ENCODE data around the gene ZNF521. TPM values are rescaled to one million over a fixed set of nuclear protein-coding genes. Genes with fewer than 3 reads are reported as not detected.

Gene ZNF521
- total RNA-seq, 1 experiment from 2014 or later, result 5.0 TPM

DNA sequence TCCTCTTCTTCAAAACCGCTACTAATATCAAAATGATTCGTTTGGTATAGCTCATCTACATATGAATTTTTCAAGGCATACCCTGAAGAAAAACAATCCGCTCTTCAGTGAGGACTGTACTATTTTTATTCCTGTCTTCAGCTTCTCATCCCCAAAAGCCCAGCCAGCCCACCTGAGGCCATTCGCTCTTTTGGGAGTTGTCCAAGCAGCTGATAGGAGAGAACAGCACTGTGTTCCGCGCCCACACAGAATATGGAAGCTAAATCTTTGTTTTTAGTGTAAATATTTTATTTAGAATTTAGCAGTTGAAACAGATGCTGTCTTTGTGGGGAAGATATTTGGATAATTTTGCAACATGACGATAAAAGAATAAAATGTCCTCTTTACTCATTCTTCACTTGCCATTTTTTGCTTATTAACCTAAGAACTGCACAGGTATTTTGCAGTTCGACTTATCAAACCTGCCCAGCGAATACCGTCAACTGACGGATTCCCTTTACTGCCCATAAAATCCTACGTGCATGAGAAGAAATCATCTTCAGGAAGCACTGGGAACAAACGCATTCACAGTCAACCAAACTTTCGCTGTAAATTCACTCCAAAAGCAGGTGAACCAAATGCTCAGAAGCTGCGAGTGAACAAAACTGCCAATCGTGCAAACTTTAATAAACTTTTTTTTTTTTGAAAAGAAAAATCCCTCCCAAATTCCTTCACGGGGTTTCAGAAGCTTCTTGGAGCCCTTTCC, 3.4 kb downstream of the ZNF521 start:
- Histone ChIP-seq H3K27me3 (peaks cover 2% of the 10 kb centered on the region; the same call in 1 of the 2 replicates), H3K36me3 (no peaks in the 10 kb centered on the region), H3K4me3 (peak overlapping the region; percentile 57), H3K9me3 (no peaks in the 10 kb centered on the region)
- DNase-seq, result no peak

DNA sequence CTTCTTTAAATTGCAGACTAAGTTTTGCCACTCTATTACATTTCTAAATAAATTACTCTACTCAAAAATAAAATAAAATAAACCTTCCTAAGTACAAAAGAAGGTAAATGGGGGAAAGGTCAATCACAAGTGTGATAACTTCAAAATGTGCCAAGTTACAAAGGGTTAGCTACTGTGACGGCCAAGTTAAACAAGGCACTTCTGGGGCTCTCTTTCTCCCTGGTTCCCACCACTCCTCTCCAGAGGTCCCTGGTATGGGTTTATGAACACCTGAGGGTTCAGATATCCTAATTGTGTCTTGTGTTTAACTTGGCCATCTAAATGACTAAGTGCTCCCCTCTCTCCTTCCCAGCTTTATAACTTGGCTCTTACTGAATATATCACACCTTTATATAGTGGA, 5.4 kb downstream of the ZNF521 start:
- H3K27me3 ChIP-seq, result peaks cover 2% of the 10 kb centered on the region; the same call in 1 of the 2 replicates

DNA sequence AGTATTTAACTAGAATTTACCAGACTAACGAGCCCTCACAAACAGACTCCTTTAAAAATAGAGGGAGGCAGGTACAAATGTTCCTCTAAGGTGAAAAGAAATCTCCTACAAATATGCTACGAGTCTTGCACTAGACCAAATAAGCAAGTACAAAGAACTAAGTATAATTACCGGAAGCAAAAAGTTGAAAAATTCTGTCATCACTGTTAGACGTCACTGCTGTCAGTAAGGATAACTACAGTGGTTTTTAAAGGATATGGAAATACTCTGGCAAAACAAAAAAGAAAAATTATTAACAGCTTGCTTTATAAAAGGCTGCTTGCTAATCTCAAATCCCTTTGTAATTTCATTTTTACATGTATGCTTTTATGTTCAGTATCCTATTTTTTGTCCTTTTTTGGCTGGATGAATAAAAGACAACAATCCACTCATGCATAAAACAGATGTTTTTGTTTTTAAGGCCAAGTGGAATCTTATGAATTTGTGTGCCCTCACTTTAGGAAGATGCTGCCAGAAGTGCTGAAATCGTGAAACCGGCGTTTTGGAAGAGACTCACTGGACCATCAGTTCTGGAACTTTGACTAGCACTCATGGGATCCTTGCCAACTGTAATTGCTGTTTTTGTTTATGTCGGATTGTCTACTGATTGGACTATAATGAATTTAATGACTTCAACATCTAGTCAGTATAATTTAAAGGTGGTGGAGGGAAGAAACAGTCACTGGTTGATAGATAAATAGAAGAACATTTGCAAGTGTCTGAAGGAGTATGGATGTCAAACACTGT, 6.7 kb downstream of the ZNF521 start:
- peaks cover 2% of the 10 kb centered on the region; the same call in 1 of the 2 replicates for H3K27me3 ChIP-seq
- DNase-seq, result no peak
- no peak overlapping the region for H3K4me3 ChIP-seq
- no peaks in the 10 kb centered on the region for H3K9me3 ChIP-seq
- no peaks in the 10 kb centered on the region for H3K36me3 ChIP-seq

More for the DNA sequence above, 5.4 kb downstream of the ZNF521 start:
- H3K36me3 ChIP-seq, result no peaks in the 10 kb centered on the region
- H3K9me3 ChIP-seq, result no peaks in the 10 kb centered on the region
- no peak for DNase-seq
- no peak overlapping the region for H3K4me3 ChIP-seq

DNA sequence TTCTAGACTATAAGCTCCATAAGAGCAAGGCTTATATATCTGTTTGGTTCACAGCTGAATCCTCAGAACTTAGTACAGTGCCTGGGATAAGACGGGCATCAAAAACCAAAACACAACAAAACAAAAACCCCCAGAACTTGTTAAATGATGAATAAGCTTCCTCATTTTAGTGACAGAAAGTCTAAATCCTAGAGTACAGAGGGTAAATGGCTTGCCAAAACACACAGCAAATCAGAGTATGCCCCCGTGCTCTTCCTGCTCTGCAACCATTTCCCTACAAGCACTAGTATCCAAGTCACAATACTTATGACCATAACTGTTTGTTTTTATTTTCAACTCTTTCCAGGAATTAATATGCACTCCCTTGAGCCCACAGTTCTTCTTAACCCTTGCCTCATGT, 10.1 kb downstream of the ZNF521 start:
- DNase-seq, result no peak
- H3K36me3 ChIP-seq, result no peaks in the 10 kb centered on the region
- H3K9me3 ChIP-seq, result no peaks in the 10 kb centered on the region
- H3K27me3 ChIP-seq, result no peaks in the 10 kb centered on the region
- H3K4me3 ChIP-seq, result no peak overlapping the region

DNA sequence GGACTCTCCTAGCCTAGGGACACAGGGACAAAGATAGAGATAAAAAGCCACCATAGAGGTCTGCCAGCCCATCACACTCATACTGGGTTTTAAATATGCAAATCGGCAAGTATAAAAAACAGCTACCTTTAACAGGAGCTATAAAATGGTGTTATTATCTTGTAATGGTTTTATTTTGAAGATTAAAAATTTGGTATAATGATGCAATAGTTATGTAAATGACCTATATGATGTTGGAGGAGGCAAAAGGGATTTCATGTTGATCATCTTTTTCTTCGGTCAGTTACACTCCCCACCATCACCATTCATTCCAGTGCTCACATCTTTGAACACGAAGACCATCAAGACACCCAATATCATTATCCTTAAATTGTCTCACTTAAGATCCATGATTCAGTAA, 11.2 kb downstream of the ZNF521 start:
- no peaks in the 10 kb centered on the region for H3K9me3 ChIP-seq
- no peaks in the 10 kb centered on the region for H3K36me3 ChIP-seq
- DNase-seq, result no peak
- H3K4me3 ChIP-seq, result no peak overlapping the region
- no peaks in the 10 kb centered on the region for H3K27me3 ChIP-seq

DNA sequence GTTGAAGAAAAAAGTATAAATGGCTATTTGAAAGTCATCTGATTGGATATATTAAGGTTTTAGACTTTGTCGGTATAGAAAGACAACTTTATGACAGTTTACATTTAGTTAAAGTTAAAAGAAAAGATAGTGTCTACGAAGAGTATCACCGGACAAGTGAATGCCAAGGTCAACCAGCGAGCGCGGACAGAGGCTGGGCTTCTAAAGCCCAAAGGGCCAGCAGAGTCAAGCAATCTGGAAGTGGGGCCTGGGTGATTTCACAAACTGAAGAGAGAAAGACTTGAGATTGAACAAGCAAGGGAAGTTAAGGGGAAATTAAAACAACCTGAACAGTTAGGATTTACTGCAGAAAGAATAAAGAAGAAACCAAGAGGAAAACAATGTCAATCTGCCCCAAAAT, 16.3 kb downstream of the ZNF521 start:
- H3K27me3 ChIP-seq, result no peaks in the 10 kb centered on the region
- no peaks in the 10 kb centered on the region for H3K36me3 ChIP-seq
- no peaks in the 10 kb centered on the region for H3K9me3 ChIP-seq

DNA sequence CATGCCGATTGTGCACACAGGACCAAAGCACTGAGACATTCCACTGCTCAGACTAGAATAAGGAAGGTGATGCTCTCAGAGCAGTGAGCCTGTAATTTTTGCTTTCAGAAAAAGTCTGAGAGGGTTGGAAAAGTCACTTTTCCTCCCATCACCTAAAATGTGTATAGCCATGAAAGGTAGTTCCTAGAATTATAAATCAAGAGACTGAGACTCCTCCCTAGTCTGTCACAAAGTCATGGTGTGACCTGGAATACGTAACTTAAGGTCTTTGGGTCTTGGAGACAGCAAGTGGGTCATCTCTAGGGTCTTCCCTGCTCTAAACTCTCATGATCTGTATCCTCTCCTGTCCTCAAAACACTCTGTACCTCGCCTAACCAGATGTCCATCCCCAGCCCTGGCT, 16.9 kb downstream of the ZNF521 start:
- Histone ChIP-seq H3K27me3 (no peaks in the 10 kb centered on the region), H3K9me3 (no peaks in the 10 kb centered on the region), H3K36me3 (no peaks in the 10 kb centered on the region), H3K4me3 (no peak overlapping the region)
- no peak for DNase-seq

More for the DNA sequence above, 16.3 kb downstream of the ZNF521 start:
- DNase-seq, result no peak
- no peak overlapping the region for H3K4me3 ChIP-seq

DNA sequence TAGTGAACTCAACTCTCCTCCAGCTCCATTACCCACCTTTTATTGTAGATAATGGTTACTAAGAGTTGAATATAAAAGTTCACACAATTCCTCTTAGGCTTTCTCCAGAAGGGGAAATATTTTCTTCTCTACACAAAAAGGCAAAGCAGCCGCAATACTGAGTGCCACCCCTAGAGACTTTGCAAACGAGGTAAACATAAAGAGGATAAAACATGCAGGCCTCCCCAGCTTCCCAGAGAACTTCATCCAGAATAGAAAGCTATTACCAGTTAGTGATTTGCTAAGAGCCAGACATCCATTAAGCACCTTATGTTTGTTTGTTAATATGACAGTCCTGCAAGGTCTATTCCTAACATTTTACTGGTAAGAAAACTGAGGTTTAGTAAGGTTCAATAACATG, 17.4 kb downstream of the ZNF521 start:
- Histone ChIP-seq H3K9me3 (no peaks in the 10 kb centered on the region), H3K4me3 (no peak overlapping the region), H3K36me3 (no peaks in the 10 kb centered on the region), H3K27me3 (no peaks in the 10 kb centered on the region)
- no peak for DNase-seq

DNA sequence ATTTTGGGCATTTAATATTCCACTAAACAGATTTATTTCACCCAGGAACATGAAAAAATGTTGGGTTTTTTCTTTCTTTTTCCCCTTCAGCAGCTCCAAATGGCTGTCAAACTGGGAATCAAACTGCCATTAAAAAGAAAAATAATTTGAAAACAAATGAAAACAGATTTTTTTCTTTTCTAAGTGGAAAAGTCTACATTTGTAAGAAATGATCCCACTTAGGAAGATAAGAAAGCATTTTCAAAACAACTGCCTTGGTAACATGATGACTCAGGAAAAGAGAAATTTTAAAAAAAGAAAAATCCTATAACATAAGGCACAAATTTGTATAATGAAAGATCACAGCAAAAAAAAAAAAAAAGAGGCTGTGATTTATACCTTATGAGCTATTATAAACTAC, 20.0 kb downstream of the ZNF521 start:
- Histone ChIP-seq H3K36me3 (no peaks in the 10 kb centered on the region), H3K27me3 (no peaks in the 10 kb centered on the region), H3K9me3 (no peaks in the 10 kb centered on the region), H3K4me3 (no peak overlapping the region)
- no peak for DNase-seq

DNA sequence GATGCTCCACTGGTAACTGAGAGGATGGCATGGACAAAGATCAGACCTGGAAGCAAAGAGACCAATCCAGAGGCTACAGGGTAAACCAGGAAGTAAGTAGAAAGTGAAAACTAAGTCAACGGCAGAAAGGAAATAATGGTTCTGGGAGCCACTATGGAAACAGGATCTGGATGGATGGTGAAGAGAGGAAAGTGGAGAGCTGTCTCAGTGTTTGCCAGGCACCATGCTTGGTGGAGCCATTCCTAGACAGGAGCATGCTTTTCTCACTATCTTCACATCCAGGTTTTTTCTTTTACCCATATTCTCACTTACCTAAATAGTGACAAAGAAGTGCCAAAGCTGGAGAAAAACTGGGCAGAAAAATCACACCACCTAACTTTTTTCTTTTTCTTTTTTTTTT, 22.2 kb downstream of the ZNF521 start:
- H3K4me3 ChIP-seq, result no peak overlapping the region
- no peak for DNase-seq
- no peaks in the 10 kb centered on the region for H3K27me3 ChIP-seq
- no peaks in the 10 kb centered on the region for H3K36me3 ChIP-seq
- H3K9me3 ChIP-seq, result no peaks in the 10 kb centered on the region

DNA sequence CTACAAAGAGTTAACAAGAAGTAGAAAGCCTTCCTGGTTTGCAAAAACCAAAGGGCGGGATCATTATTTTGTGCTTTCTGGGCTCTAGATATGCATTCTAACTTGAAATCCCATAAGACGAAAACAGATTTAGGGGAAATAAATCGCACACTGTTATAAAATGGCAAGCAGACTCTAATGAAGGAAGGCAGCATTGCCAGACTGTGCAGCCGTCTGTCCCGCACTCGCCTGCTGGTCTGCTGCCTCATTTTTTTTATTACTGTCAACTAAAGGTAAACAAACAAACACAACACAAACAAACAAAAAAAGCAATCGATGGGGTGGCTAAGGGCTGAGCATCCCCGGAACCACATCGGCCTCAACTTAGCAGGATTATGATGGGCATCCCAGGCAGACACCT, 24.4 kb downstream of the ZNF521 start:
- H3K4me3 ChIP-seq, result no peak overlapping the region
- no peak for DNase-seq
- no peaks in the 10 kb centered on the region for H3K27me3 ChIP-seq

DNA sequence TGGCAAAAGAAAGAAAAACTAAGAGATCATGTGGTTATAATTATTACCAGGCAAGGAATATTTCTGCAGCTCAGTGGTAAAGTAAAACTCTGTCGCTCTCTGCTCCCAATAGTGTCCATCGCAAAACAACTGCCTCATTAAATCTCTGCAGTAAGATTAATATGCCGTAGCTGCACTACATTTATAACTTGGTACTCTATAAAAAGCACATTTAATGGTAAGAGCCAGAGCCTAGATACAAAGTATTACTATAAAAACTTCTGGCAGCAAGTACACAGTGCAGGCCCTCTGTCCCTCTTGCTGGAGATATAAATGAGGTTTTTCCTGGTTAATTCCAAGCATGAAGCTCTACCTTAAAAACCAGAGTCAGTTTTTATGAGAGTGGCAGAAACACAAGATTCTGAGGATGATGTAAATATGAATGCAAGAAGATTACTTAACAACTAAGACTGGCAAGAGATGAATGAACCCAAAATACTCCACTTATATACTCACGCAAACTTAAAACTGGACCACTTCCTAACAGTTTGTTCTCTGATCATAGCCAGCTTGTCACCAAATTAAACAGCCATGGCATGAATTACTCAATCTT, 25.5 kb downstream of the ZNF521 start:
- no peak overlapping the region for H3K4me3 ChIP-seq
- H3K27me3 ChIP-seq, result no peaks in the 10 kb centered on the region
- H3K9me3 ChIP-seq, result no peaks in the 10 kb centered on the region
- H3K36me3 ChIP-seq, result no peaks in the 10 kb centered on the region
- peak; percentile 9 for DNase-seq

More for the DNA sequence above, 24.4 kb downstream of the ZNF521 start:
- H3K9me3 ChIP-seq, result no peaks in the 10 kb centered on the region
- H3K36me3 ChIP-seq, result no peaks in the 10 kb centered on the region

DNA sequence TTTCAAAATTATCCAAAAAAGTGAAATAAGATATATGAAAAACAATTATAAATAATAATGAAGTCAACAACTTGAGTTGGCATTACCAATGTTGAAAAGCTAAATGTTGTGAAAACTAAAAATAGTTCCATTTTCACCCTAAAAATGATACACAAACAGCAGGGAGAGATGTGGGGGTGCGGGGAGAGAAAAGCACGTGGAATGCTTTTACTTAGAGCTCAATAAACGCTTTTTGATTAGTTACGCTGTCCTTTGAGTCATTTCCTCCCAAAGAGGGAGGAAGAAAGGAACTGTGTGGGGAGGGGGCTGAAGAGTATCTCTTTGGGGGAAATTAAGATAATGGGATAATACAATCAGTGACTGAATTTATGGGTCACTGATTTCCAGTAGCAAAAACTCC, 29.2 kb downstream of the ZNF521 start:
- Histone ChIP-seq H3K36me3 (no peaks in the 10 kb centered on the region), H3K4me3 (no peak overlapping the region), H3K9me3 (no peaks in the 10 kb centered on the region), H3K27me3 (no peaks in the 10 kb centered on the region)
- DNase-seq, result no peak

DNA sequence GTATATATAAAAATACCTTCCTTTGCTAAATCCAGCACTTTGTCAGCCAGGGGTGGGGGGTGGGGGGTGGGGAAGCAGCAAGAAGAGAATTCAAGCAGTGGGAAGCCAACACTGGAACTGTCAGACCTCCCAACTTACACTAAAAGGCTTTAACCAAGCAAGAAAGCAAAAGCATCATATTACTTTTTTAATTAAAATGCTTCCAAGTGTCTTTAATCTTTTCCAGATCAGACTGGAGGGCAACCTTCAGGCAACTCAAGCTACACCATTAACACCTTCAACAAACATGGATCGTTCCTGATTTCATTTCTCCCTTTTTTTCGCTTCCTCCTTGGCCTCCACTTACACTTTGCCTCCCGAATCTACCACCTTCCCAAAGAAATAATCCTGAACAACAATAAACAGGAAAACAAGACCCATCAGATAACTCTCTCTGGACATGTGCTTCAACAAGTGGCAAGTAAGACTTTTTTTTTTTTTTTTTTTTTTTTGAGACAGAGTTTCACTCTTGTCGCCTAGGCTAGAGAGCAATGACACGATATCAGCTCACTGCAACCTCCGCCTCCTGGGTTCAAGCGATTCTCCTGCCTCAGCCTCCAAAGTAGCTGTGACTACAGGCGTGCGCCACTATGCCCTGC, 35.5 kb downstream of the ZNF521 start:
- Histone ChIP-seq H3K36me3 (no peaks in the 10 kb centered on the region), H3K9me3 (no peaks in the 10 kb centered on the region)
- no peak for DNase-seq

DNA sequence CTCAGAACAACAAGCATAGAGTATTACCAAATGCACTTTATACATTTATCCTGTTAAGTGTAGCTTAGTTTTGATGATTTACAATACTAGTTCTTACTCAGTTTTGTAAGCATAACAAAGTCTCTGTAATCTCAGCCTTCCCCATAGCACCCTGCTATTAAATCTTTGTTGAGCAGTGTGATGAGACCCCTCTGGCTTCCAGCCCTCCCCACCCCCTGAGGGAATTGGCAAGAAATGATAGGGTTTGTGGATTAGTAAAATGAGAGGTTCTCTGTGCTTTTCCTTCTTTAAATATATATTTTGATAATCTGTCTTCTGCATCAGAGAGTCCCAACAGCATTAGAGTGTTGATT, 37.2 kb downstream of the ZNF521 start:
- Histone ChIP-seq H3K36me3 (no peaks in the 10 kb centered on the region), H3K9me3 (peaks cover 2% of the 10 kb centered on the region; the same call in 1 of the 2 replicates), H3K4me3 (no peak overlapping the region), H3K27me3 (no peaks in the 10 kb centered on the region)
- no peak for DNase-seq

More for the DNA sequence above, 35.5 kb downstream of the ZNF521 start:
- H3K27me3 ChIP-seq, result no peaks in the 10 kb centered on the region
- H3K4me3 ChIP-seq, result no peak overlapping the region

DNA sequence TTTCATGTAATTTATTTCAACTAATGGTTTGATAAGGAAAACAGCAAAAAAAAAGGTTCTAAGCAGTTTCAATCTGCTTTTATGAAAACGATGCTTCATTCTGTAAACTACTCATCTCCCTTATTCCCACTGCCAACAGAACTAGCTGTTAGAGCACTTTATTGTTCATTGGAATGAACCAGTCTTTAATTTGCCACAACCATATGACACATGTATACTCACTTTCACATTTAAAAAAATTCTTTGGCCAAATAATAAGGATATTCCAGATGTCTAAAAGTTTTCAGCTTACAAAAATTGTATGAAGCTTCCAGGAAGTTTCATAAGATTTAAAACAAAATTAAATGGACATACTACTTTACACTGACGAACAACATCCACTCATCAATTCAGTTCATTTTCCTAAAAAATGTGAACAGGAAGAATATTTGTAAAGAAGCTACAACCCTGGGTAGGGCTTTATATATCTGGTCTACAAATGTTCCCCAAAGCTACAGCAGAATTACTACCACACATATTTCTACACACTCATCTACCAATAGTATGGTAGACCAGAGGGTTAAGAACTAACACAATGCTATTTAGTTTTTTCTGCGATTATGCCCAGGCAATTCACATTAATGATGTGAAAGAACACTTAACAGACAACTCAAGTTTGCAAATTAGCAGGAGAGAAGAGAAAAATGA, 37.7 kb downstream of the ZNF521 start:
- DNase-seq, result no peak
- no peaks in the 10 kb centered on the region for H3K27me3 ChIP-seq
- H3K36me3 ChIP-seq, result no peaks in the 10 kb centered on the region
- H3K9me3 ChIP-seq, result peaks cover 3% of the 10 kb centered on the region; the same call in 1 of the 2 replicates
- no peak overlapping the region for H3K4me3 ChIP-seq

All from MG63 (cell line).